Osteoblast (primary cell): ENCODE data around the gene PRMT3. TPM values are rescaled to one million over a fixed set of nuclear protein-coding genes. Genes with fewer than 3 reads are reported as not detected.

Source experiments
- DNase-seq: peaks from one replicate; pipeline ENCODE4 v3.0.0; 2011; ENCODE audit warnings: low spot score, mixed read lengths; ENCODE audit not compliant: insufficient read length; ENCODE audit errors: missing footprints
- H2AFZ ChIP-seq: 2 replicates; pipeline ENCODE4 v1.6.0; 2011; ENCODE audit warnings: mild to moderate bottlenecking, low read length
- H3K27ac ChIP-seq: 2 replicates; pipeline ENCODE4 v1.5.1; 2011; ENCODE audit warnings: mild to moderate bottlenecking, low read depth, low read length, moderate library complexity
- H3K27me3 ChIP-seq: 2 replicates; pipeline ENCODE4 v1.6.0; 2012; ENCODE audit warnings: mild to moderate bottlenecking, control low read depth, inconsistent platforms, low read length, moderate library complexity; ENCODE audit not compliant: insufficient read depth
- H3K36me3 ChIP-seq: 2 replicates; pipeline ENCODE4 v1.5.1; 2011; ENCODE audit warnings: mild to moderate bottlenecking, low read length, control low read depth, moderate library complexity; ENCODE audit not compliant: insufficient read depth
- H3K4me1 ChIP-seq: 2 replicates; pipeline ENCODE4 v1.5.1; 2011; ENCODE audit warnings: mild to moderate bottlenecking, low read length, control low read depth, moderate library complexity; ENCODE audit not compliant: insufficient read depth
- H3K4me2 ChIP-seq: 2 replicates; pipeline ENCODE4 v1.6.0; 2011; ENCODE audit warnings: mild to moderate bottlenecking, low read length; ENCODE audit not compliant: insufficient read depth
- H3K4me3 ChIP-seq: fragments of 200-600 bp; sonication (generic); 3 replicates; pipeline ENCODE4 v1.5.1; 2012; ENCODE audit warnings: mild to moderate bottlenecking, low read length, inconsistent platforms; ENCODE audit not compliant: insufficient read depth
- H3K79me2 ChIP-seq: 2 replicates; pipeline ENCODE4 v1.6.0; 2012; ENCODE audit warnings: mild to moderate bottlenecking, low read length, control low read depth, inconsistent platforms; ENCODE audit not compliant: insufficient read depth
- H3K9me3 ChIP-seq: 2 replicates; pipeline ENCODE4 v1.5.1; 2011; ENCODE audit warnings: low read depth, low read length, control low read depth
- H4K20me1 ChIP-seq: 2 replicates; pipeline ENCODE4 v1.6.0; 2012; ENCODE audit warnings: mild to moderate bottlenecking, low read length, control low read depth; ENCODE audit not compliant: insufficient read depth
- CTCF ChIP-seq: IDR thresholded peaks from 2 replicates; pipeline ENCODE4 v1.5.1; 2011; ENCODE audit warnings: mild to moderate bottlenecking, low read depth, low read length, moderate library complexity; ENCODE audit errors: extremely low read depth
- total RNA-seq: library from RNA; depleted of rRNA; stranded (reverse); fragments of >200 nt; gene quantifications from 2 replicates; pipeline ENCODE4 v1.2.3, GENCODE V29; 2012

The PRMT3 gene
- total RNA-seq, 1 donor: 20.6 TPM

GRCh38 chr11:20444535-20444934 lies 57.0 kb downstream of the PRMT3 start:
- Histone ChIP-seq H3K9me3 (no peaks in the 10 kb centered on the region), H3K27ac (no peak overlapping the region), H2AFZ (no peak overlapping the region), H4K20me1 (no peaks in the 10 kb centered on the region), H3K4me3 (no peak overlapping the region), H3K4me1 (no peaks in the 10 kb centered on the region), H3K79me2 (no peaks in the 10 kb centered on the region), H3K36me3 (no peaks in the 10 kb centered on the region), H3K27me3 (no peaks in the 10 kb centered on the region), H3K4me2 (no peak overlapping the region)
- DNase-seq: no peak
- TF ChIP-seq CTCF: no peak

GRCh38 chr11:20448834-20449233 lies 61.3 kb downstream of the PRMT3 start:
- no peak for TF ChIP-seq CTCF

GRCh38 chr11:20450829-20451228 lies 63.3 kb downstream of the PRMT3 start:
- Histone ChIP-seq H3K4me3 (no peak overlapping the region), H3K79me2 (no peaks in the 10 kb centered on the region), H3K27ac (no peak overlapping the region), H3K4me2 (no peak overlapping the region), H2AFZ (no peak overlapping the region), H4K20me1 (no peaks in the 10 kb centered on the region), H3K4me1 (no peaks in the 10 kb centered on the region), H3K27me3 (no peaks in the 10 kb centered on the region), H3K36me3 (no peaks in the 10 kb centered on the region), H3K9me3 (no peaks in the 10 kb centered on the region)
- no peak for TF ChIP-seq CTCF
- DNase-seq: no peak

More at GRCh38 chr11:20448834-20449233, 61.3 kb downstream of the PRMT3 start:
- no peaks in the 10 kb centered on the region for H4K20me1 ChIP-seq
- no peaks in the 10 kb centered on the region for H3K36me3 ChIP-seq
- no peaks in the 10 kb centered on the region for H3K27me3 ChIP-seq
- H2AFZ ChIP-seq: no peak overlapping the region
- H3K4me3 ChIP-seq: no peak overlapping the region
- H3K79me2 ChIP-seq: no peaks in the 10 kb centered on the region
- H3K27ac ChIP-seq: no peak overlapping the region
- H3K4me1 ChIP-seq: no peaks in the 10 kb centered on the region
- no peaks in the 10 kb centered on the region for H3K9me3 ChIP-seq
- H3K4me2 ChIP-seq: no peak overlapping the region
- DNase-seq: no peak

- Histone ChIP-seq H3K9me3 (no peaks in the 10 kb centered on the region), H3K36me3 (no peaks in the 10 kb centered on the region), H3K79me2 (no peaks in the 10 kb centered on the region), H3K27me3 (no peaks in the 10 kb centered on the region), H3K4me3 (no peak overlapping the region), H3K4me1 (no peaks in the 10 kb centered on the region), H4K20me1 (no peaks in the 10 kb centered on the region), H2AFZ (no peak overlapping the region), H3K27ac (no peak overlapping the region), H3K4me2 (no peak overlapping the region)
- DNase-seq: no peak
- no peak for TF ChIP-seq CTCF
These were observed 64.1 kb downstream of the PRMT3 start for GRCh38 chr11:20451568-20451967.
